Measurements from ENCODE around the gene TRIO.

- TF ChIP-seq, protein P1, sequence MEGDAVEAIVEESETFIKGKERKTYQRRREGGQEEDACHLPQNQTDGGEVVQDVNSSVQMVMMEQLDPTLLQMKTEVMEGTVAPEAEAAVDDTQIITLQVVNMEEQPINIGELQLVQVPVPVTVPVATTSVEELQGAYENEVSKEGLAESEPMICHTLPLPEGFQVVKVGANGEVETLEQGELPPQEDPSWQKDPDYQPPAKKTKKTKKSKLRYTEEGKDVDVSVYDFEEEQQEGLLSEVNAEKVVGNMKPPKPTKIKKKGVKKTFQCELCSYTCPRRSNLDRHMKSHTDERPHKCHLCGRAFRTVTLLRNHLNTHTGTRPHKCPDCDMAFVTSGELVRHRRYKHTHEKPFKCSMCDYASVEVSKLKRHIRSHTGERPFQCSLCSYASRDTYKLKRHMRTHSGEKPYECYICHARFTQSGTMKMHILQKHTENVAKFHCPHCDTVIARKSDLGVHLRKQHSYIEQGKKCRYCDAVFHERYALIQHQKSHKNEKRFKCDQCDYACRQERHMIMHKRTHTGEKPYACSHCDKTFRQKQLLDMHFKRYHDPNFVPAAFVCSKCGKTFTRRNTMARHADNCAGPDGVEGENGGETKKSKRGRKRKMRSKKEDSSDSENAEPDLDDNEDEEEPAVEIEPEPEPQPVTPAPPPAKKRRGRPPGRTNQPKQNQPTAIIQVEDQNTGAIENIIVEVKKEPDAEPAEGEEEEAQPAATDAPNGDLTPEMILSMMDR (IDR thresholded peaks at IDR 0.05): no peak
- TF ChIP-seq POLR2A (IDR thresholded peaks at IDR 0.05): no peak
Observed at GRCh38 chr5:14266171-14266570, 123.0 kb downstream of the TRIO start.
